ENCODE data around the gene CFAP90. TPM values are rescaled to one million over a fixed set of nuclear protein-coding genes. Genes with fewer than 3 reads are reported as not detected.

CFAP90 gene
- total RNA-seq, 1 donor from 2014 or later: not detected

Other genes starting within 250 kb of the CFAP90 start
- gene FASTKD3, start 17.9 kb upstream of the CFAP90 start, total RNA-seq: 10.7 TPM
- gene MTRR, start 18.0 kb upstream of the CFAP90 start, total RNA-seq: 44.1 TPM